Activated CD4-positive, alpha-beta T cell treated with anti-CD3 and anti-CD28 coated beads, Interleukin-2, Interleukin-6, amounts not matched to agents 100 ng/mL and 50 ng/mL, durations not matched to agents 16 hours and 8 hours (primary cell): ENCODE results near the gene ABCF2.

ENCODE experiments used
- DNase-seq: peaks from one replicate; pipeline ENCODE4 v3.0.0-alpha.2; 2020

ABCF2 gene

DNA sequence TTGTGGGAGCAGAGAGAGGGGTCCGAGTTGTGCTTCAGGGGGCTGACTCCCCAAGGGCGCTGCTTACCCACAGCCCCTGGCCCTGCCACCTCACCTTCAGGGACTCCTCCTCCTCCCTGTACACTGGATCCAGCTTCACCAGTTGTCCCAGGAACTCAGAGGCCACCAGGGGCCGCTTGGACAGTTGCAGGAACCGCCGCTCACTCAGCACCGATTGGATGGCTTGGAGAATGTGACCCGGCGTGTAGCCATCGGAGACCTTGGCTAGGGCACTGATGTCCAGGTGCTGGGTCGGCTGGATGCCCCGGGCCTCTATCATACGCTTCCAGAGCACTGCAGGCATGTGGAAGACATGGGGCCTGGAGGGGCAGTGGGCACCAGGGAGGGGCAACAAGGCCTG lies 35.5 kb downstream of the ABCF2 start:
- DNase-seq = no peak

DNA sequence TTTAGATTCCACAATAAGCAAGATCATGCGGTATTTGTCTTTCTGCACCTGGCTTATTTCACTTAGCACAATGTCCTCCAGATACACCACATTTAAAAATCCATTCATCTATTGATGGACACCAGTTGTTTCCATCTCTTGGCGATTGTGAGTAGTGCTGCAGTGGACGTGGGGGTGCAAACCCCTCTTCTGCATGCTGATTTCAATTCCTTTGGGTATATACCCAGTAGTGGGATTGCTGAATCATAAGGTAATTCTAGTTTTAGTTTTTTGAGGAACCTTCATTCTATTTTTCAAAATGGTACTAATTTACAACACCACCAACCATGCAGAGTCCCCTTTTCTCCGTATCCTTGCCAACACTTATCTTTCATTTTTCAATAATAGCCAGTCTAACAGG lies 38.0 kb downstream of the ABCF2 start:
- DNase-seq = no peak

DNA sequence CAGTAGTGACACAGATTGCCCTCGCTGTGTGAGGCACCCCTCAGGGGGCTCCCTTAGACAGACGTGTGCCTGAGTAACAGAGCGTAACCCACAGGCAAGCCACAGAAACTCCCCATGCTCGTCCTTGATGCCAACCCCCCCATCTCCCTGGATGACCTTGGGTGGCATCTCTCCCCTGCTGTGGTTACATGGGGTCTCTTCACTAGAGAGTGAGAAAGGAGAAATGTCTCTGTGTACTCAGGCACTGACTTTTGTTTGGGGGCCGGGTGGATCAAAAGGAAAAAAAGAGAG lies 38.8 kb downstream of the ABCF2 start:
- no peak for DNase-seq

DNA sequence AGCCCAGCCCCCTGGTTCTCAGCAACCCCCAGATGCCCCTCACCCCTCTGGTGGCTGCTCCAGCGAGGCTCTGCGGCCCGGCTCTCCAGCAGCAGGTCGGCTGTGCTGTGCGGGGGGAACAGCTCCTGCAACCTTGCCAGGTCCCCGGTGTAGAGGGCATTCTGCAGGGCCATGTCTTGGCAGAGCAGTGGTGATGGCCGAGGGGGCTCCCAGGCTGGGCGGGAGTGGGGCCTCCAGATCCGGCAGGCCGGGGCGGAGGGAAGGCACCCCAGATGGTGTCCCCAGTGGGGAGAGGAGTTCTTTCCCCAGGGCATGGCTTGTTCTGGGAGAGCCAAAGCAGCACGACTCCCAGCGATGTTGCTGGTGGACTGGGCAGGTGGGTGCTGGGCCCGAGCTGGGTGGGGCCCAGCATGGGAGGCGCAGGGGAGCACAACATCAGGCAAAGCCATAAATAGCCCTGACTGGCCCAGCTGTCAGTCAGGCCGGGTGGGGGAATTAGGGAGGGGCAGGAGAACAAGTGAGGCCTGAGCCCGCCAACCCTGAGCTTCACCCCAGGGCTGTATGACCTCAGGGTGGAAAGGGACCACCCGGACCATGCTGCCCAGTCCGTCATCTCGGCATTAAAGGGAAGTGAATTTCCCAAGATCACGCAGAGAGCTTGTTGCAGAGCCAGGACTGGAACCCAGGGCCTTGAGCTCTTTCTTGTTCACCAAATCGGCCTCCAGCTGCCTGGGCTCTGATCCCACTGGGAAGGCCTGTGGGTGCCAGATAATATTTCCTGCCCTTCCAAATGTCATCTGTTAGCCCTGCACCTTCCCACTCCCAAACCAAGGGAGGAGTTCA lies 39.4 kb downstream of the ABCF2 start:
- no peak for DNase-seq

DNA sequence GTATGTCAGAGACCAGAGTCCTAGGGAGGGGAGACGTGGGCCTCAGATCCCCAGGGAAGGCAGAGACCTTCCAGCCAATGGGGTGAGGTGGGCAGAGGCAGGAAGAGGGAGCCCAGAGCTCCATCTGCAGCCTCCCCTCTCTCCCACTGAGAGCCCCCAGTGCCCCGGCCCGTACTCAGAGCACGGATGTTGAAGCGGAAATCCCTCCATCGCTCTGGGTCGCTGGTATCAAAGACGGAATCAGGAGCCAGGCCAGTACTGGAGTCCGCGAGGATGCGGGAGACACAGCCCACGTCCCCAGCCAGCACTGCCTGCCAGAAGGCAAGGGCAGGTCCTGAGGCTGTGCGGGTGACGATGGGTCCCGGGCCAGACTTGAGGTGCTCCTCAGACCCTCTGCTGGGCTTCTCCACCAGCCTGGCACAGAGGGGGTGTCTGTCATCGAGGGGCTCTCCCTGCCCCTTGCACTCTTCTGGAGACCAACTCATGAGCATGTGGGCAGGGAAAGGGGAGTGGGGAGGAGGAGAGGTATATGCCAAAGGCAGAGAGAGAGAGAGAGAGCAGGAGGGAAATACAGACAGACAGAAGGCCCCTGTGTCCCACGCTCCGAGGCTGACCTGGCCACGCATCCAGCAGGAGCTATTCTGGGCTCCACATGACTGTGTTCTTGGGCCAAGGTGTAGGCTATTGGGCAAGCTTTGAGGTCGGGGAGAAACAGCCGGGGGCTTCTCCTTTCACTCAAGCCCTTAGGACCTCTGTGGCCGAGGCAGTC lies 40.2 kb downstream of the ABCF2 start, which contains the start of gene ASB10:
Gene ASB10, minus strand, starts transcription at position 611 of the 769 bp plus-strand sequence. Its CDS starts 120 bp downstream, at position 491.
- DNase-seq = no peak

DNA sequence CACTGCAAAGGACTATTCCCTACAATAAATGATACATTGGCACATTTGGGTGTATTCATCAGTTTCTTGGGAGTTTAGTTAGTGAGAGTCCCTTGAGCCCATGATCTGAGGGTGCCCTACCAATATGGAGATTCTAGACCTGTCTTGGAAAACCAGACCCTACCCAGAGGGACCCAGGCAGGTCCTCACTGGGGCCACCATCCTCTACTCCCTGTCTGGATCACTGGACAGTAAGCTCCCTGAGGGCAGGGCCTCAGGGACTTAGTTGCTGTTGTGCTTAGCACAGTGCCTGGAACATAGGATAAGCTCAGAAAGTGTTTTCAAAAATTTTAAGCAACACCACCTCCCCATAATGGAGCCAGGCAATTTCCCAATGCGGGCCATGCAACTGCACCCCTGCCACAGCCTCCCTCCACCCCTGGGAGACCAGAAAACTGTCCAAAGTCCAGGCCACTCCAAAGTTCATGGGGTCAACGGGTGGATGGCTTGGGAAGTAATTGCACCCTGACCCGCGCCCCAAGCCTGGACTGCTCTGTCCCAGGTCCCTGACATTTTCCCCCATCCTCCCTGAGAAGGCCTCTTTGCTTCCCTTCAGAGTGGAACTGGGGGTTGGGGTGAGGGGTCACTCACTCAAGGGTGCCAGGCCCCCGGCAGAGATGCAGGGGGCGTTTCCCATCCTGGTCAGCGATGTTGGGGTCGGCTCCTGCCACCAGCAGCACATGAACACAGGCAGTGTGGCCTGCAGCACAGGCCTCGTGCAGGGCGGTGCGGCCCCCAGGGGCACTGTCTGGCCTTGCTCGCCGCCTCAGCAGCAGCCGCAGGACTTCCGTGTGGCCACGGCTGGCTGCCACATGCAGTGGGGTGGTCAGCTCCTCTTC lies 41.0 kb downstream of the ABCF2 start:
- DNase-seq = no peak

DNA sequence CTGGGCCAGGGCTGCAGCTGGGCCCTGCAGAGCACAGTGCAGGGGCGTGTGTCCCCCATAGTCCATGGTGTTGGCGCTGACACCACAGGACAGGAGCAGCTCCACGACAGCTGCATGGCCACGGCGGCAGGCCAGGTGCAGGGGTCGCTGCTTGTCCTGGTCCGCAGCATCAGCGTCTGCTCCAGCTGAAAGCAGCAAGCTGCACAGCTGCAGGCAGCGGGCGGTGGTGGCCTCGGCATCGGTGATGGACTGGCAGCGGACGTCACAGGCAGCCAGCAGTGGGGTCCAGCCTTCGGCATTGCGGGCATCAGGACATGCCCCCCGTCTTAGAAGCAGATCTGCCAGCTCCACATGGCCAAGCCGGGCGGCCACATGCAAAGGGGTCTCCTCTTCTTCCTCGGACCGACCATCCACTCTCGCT lies 46.0 kb downstream of the ABCF2 start:
- DNase-seq = no peak

DNA sequence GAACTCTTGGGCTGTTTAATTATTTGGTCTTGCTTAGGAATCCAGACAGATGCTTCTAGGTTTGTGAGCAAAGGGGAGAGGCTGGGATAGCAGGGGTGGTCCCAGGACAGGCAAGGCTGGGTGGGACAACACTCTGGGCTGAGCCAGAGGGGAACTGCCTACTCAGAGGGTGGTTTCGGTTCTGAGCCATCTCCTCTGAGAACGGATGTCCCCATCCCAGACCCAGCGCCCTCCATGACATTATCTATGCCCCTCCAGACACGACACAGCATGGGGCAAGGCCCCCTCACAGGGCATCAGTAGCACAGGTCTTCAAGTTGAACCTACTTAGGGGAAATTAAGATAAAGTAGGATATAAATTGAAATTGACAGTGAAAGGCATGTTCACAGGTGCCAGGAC lies 47.1 kb downstream of the ABCF2 start:
- DNase-seq = no peak

DNA sequence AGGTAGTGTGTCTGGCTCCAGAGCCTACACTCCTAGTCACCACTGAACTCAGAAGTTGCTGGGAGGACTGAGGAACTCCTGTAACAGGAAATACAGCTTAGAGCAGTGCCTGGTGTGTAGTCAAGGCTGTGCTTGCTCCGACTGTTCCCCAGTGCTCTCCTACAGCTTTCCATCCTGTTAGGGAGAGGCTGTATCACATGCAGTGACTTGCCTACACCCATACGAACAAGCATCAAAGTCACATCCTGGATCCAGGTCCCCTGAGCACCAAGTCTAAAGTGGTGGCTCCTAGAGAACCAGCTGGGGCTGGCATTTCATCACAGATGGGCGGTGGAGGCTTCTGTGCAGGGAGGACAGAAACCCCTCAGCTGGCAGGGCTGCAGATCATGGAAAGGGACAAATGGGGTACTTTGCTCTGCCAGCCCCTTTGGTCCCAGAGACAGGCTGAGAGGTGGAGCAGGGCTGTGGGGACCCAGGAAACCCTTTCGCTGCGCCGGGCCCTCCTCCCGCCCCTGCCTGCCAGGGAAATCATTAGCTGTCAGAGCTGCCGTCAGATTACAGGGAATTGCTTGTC lies 47.6 kb downstream of the ABCF2 start:
- DNase-seq = no peak

DNA sequence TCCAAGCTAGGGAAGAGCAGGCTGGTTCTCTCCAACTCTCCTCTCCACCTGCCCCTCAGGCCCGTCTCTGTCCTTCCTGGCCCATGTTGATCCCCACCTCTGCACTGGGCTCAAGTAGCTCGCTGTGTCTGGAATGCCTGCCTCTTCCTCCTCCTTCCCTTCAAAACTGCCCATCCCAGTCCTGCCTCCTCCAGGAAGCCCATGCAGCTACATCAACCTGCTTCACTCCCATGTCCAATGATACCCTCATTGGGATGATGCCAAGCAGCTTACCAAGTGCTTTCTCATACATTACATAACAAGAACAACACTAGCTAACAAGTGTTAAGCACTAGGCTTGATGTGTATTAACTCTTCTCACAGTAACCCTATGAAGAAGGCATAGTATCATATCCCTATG lies 48.2 kb downstream of the ABCF2 start:
- DNase-seq = no peak

DNA sequence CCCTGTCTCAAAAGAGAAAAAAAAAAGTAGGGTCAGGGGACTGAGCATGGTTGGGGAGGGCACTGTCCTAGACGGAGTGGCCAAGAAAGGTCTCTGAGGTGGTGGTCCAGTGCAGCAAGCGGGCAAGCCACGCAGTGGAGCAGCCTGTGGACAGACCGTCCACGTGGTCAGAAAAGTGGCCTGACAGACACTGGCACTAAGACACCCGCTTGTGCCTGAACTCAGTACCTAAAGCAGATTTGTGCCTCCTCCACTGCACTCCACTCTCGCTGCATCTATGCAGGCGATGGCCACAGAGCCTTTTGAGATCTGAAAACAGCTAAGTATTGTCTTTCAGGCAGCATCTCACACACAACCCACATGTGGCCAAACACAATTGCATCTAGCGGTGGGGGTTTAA lies 48.8 kb downstream of the ABCF2 start:
- DNase-seq = no peak

DNA sequence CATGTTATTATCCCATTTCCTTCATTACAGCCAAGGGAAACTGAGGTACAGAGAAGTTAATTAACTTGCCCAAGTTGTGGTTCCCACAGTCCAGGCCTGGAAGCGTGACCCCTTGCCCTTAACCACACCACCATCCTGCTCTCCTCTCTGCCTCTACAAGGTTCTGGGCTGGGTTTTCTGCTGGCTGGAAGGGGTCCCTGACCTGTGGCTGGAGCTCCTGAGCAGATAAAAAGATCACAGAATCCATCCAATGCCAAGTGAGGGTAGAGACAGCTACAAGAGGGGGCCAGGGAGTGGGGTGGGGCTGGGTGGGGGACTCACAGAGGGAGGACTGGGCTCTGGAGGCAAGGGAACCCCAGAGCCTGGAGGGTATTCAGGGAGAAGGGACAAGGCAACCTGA lies 49.7 kb downstream of the ABCF2 start:
- no peak for DNase-seq

DNA sequence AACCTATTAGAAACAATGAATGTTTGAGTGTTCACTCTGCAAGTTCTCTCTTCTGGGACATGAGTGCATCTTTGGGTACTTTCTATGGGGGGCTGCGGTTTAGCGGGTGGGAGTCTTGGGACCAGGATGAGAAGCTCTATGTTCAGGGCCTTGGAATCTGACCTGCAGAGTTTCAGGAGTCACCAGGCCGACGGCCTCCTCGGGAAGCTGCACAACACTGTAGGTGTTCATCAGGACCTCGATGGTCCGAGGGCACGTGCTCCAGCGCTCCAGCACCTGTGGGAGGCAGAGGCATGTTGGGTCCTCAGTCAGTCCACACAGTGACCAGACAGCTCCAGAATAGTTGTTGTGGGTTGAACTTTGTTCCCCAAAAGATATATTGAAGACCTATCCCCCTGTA lies 50.6 kb downstream of the ABCF2 start:
- no peak for DNase-seq

DNA sequence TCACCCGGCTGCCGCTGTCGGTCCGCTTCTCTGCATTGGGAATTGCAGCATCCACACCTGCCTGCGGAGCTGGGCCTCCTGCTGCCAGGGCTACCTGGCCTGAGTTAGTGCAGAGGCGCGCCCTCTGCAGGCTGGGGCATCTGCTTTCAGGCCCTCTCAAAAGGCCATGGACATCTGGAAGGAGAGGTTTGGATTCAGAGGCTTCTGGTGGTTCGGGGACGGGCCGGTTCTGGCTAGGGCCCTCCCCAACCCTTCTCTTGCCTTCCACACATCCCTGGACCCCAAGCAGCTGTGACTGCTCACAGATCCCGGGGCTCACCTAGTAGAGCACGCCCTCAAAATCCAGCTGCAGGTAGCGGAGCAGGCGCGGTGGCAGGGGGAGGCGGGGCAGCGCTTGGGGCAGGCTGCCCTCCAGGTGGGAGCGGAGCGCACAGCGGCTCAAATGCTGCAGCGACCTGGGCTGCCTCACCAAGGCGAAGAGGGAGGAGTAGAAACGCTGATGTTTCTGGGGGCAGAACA lies 51.2 kb downstream of the ABCF2 start:
- no peak for DNase-seq

DNA sequence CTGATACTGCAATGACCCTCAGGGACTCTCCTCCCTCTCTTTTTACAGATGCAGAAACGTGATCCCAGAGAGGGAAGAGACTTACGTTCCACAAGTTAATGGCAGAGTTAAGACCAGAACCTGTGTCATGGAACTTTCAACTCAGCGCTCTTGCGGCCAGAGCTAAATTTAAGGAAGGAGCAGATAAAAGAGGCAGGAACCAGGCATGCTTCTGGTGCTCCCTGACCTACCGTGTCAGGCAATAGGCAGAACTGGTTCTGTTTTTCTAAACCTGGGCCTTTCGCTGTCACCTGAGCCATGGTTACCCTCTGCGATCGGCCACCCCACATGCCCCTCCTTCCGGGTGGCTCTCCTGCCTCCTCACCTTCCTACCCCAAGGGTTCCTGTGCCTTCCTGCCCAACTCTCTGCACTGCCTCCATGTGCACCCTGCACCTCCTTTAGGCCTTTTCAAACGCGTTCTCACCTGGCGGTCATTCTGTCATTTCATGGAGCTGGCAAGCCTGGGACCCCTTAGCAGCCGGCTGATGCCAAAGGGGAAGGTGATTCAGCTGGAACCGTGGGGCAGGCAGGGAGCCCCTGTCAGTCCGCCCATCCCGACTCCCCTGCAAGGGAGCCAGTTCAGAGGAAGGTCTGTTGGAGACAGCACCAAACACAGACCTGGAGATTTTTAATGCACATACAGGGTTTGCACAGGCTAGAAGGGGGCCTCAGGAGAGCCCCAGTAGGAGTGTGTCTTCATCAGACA lies 51.8 kb downstream of the ABCF2 start:
- no peak for DNase-seq

DNA sequence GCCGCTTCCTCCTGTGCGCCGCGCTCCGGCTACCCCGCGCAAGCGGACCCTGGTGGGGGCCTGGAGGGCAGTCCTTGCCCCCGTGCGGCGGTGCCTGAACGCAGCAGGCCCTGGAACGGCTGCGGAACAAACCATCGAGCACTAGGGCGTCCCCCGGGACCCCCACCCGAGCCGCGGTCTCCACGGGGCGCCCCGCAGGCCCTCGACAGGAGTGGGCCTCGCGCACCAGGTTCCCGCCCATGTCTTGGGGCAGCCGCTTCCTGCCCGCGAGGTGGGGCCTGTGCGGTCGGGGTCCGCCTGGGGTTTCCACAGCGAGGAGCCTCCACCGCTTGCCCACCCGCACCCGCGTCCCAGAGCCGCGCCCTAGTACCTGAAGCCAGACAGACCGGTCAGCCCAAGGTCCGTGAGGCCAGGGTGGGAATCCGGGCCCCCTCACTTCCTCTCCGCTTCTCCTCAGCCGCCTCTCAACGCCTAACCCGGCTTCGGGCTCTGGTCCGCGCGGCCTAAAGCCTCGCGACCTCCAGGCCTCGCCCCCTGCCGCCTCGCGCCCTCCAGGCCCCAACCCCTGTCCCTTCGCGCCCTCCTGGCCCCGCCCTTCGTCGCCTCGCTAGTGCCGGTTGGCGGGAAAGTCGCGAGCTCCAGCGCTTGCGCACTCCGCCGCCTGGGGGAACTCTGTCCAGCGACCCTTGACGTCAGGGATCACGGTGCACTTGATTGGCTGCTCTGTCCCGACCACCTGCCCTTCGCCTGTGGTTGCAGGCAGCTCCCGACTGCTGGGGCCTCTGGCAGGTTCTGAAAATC lies 52.6 kb downstream of the ABCF2 start:
- peak; percentile 20 for DNase-seq

DNA sequence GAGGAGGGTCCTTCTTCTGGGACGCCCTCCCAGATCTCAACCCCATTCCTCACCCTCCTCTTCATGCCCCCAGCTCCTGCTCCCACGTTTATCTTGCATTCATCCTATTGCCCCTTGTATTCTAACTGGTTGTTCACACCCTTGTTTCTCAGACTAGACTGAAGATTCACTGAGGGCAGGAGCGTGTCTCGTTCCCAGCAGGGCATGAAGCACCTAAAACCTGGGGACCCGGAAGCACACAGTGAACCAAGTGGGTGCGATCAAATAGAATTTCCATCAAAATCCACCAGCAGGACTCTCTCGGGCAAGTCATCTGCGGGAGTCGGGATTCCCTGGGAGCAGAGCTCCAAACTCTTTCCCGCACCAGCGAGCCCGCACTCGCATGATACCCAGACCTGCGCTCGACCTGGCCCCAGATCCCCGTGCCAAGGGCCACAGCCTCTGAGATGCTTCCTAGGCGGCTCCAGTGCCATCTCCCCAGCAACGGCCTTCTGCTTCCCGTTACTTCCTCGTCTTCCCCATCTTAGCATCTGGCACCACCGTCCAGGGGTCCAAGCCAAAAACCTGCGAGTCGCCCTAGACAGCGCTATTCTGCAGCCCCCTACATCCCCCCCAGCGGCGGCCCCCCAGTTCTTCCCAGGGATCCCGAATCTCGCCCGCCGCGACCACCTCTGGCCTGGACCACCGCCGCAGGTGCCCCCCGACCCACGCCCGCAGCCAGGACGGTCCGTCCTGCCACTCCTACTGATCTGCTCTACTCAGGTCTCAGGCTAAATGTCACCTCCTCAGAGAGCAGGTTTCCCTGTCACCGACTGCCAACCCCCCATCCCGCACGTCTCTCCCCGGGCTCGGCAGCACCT lies 53.4 kb downstream of the ABCF2 start:
- no peak for DNase-seq

DNA sequence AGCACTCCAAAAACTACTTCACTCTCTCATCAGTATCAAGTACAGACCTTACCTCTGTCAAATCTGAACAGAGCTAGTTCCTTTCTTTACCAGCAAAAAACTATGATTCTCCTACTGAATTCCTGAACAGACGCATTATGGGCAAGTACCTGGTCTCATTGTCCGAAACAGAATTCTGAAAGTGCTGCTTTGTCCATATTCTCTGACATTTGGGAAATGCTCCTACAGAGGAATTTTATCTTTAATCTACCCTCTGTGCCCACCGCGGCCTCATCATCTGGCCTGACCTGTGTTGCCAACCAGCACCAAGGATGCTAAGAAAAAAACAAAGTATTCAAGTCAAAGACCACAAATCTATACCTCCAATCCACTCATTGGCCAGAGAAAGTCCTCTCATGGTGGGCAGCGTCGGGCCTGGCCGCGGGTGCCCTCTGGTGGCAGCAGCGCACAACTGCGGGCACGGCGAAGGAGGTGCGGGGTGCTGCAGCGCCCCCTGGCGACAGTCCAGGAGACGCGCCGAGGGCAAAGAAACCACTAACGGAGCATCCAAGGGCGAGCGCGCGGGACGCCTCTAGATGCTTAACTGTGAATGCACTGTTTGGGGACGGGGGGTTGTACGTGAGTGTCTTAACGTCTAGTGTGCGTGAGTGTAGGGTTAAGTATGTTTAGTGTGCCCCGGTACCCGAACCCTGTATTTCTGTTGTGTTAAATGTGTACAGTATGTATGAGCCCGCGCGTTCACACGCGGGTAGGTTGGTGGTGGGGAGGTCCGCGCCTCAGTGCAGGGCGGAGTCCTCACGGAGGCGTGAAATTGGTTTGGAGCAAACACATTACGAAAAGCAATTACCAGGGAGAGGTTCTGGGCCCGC lies 54.5 kb downstream of the ABCF2 start:
- DNase-seq = peak; percentile 85

DNA sequence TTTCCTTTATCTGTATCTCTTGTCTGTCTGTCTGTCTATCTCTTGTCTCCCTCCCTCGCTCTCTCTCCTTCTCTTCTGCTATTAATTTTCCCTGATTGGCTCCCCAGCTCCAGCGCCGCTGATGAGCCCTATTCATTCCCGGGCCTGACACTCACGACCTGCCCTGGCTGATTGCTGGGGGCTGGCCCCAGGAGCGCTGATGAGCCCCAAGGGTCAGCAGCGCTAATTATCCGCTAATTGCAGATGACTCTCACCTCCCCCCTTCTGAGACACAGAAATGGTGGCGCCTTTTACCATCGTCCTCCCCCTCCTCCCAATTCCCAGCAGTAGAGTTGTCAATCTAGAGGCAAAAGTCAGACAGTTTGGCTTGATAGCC lies 58.2 kb downstream of the ABCF2 start:
- no peak for DNase-seq
